Measurements from ENCODE around the gene ZDHHC13.
"Not testable (repeated sequence)": the region's sequence is repeated elsewhere in the genome, so short reads cannot be mapped to it uniquely, and the experiment has no call there.

The ZDHHC13 gene

DNA sequence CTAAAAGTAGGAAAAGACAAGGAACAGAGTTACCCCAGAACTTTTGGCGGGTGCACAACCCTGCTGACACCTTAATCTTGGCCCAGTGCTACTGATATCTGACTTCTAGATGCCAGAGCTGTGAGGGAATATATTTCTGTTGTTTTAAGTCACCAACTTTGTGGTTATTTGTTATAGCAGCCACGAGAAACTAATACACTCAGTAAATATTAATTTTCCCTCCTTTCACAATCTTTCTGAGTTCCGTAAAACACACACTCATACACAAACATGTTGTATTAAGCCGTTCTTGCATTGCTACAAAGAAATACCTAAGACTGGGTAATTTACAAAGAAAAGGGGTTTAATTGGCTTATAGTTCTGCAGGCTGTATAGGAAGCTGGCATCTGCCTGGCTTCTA is 16.1 kb upstream of the ZDHHC13 start:
- no peak for DNase-seq

DNA sequence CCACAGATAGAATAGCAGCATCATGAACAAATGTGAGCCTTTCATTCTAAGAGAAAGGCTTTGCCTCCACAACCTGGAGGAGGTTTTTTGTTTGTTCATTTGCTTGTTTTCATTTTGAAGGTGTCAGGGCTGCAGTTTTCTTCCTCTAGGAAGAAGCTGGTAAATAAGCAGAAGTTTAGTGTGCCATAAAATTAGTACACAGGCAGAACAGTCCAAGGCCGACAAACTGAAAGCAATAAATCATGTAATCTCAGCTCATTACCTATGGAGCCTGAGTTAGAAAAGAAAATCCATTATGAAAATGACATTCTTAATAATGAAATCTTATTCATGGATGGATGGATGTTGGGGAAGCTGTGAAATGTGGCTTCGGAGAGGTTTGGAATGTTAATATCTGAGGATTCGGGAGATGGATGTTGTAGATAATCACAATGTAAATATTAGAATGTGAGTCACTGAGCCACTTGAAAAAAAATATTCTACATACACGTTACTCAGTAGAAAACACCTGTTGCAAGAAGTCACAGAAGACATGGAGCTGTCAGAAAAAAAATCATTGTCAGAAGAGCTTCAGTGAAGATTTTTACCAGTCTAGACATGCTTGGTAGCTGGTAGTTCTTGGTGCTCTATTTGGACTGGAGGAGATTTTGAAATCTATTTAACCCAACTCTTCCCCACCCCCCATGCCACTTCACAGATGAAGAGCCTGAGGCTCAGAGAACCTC is 15.0 kb upstream of the ZDHHC13 start:
- no peak for DNase-seq

DNA sequence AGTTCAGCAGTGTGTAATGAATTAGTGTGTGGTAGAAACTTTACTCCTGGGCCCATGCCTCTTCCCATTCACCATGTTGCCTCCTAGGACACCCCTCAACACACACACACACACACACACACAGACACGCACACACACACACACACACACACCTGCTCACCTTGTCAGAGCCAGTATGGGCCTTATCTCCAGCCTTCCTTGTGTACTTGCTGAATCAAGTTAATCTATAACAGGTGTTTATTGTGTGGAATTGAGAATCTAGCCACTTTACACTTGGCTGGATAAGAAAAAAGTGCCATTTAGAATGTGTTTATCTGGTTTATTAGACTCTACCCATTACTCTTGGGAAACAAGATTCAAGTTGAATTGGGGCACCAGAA is 14.5 kb upstream of the ZDHHC13 start:
- no peak for DNase-seq

DNA sequence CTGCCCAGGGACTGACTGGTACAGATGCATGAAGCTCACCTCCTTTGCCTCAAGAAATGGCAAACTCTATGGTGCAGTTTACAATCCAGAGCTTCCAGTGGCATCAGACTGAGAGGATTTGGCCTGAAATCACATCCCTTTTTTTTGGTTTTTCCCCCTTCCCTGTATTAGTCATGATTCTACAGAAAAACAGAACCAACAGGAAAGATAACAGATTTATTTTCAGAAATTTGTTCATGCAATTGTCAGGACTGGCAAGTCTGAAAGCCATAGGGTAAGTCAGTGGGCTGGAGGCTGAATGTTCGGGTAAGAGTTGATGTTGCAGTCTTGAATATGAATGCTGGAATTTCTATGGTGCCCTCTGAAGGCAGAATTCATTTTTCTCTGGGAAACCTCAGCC is 12.0 kb upstream of the ZDHHC13 start:
- no peak for DNase-seq

DNA sequence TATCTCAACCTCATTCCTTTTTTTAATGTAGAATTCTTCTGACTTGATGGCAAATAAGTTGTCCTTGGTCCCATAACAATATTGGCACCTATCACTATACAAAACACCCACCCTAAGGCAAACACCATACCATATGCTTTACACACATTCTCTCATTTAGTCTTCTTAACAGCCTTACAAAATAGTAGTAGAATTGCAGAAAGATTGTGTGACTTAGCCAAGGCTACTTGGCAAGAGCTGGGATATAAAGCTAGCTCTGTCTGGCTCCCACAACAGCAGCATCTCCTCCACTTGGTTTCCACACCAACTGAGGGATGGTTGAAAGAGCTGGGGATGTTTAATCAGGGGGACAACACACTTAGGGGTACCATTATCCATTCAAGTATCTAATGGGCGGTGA is 9.8 kb upstream of the ZDHHC13 start:
- no peak for DNase-seq

DNA sequence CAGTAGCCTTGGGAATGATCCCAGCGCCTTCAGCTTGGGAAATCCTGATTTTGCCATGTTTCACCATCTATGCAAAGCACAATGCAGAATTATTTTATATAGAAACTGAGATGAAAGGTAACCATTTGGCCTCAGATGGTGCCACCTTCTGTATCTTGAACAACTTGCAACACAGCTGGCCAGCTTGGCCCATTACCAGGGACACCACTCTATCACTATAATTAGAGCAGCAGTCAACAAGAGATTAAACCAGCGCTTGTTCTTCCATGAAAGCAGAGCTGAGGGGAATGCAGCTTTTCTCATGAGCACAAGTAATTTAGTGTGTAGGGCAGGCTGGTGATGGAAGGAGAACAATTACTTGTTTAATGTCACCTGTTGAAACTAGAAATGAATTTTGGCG is 6.7 kb upstream of the ZDHHC13 start:
- DNase-seq: no peak

DNA sequence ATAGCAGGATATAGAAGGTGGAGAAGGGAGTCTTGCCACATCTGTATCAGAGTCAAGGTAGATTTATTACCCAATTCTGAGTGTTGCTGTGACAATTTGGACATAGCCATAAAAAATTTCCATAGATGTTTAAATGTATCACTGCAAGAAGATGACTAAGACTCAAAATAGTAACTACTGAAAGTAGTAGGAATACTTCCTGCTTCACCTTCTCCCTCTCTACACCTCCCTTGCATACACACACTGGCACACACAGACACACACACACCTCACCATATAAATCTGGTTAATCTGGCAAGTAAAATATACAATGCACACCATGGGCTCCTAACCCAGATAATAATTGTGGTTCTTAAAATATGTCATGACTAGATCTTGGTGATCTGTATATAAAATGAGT is 5.2 kb upstream of the ZDHHC13 start:
- no peak for DNase-seq

DNA sequence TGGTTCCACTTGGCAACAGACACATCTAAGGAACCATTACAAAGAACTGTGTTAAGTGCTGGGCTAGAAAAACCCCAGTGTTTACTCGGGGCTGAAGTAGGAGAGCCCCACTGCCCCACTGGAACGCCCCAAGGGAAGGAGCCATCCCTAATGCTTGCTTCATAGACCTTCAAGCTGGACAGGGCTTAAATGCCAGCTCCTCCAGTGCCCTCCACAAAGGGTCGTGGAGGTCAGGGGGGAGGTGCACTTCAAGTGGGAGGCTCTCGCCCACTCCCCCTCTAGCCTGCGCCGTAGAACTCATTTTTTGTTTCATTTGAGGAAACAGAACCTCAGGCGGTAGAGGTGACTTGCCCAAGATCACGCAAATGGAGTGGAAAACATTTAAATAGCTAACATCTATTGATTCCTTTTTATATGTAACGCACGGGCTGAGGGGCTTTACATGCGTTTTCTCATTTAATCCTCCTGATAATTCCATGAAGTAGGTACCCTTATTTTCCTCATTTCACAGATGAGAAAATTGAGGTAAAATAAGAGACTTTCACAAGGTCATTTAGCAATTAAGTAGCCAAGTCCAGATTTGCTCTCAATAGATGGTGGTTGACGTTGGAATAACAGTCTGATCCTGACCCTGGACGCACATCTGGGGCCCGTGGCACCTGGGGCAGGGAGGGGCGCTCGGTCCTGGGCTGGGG is 545 bp upstream of the ZDHHC13 start:
- DNase-seq: no peak

DNA sequence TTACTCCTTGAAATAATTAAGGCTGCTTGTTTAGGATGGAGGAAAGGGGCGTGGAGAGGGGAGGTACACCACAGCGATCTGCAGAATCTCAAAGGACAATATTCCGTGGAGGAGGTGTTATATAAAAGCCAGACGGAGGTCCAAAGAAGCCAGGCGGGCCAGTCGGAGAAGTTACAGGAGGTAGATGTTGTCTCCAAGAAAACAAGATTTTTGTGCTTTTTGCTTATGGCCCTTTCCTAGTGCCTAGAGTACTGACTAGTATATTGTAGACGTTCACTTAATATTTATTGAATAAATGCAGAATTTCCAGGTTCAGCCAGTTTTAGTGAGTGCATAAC is 761 bp downstream of the ZDHHC13 start:
- DNase-seq: no peak

DNA sequence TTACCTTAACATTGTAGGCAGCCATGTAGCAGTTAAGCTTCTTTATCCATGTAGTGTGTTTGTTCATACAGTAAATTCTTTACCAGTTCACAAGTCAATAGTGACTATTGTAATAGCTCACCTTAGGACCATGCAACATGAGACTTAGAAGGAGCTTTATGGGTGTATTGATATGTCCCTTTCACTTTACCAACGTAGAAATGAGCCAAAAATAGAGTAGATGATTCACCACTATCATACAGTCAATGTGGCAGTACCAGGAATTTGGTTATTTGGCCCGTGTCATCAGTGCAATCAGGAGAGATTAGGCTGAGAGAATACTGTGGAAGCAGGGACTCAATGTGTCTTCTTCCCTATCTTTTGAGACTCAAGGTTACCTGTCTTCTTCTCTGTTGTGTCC is 4.7 kb downstream of the ZDHHC13 start:
- DNase-seq: peak; percentile 33

DNA sequence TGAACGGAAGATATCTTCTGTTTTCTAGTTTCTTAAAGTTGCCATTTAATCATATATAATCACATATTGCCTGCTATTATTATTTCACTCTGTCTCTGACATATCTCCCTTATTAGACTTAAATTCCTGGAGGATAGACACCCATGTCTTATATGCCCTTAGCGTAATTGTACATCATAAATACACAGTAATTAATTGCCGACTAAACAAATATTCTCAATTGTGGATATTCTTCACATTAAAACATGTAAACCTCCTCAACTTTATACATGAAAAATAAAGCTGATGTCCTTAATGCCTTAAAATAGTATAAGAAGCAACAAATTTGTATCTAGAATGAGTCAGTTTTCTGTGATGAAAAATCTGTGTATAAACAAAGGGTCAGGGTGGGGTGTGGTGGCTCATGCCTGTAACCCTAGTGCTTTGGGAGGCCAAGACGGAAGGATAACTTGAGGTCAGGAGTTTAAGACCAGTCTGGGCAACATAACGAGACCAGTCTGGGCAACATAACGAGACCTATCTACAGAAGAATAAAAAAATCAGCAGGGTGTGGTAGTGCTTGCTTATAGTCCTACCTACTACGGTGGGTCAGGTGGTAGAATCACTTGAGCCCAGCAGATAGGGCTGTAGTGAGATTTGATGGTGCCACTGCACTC is 6.1 kb downstream of the ZDHHC13 start:
- DNase-seq: no peak

DNA sequence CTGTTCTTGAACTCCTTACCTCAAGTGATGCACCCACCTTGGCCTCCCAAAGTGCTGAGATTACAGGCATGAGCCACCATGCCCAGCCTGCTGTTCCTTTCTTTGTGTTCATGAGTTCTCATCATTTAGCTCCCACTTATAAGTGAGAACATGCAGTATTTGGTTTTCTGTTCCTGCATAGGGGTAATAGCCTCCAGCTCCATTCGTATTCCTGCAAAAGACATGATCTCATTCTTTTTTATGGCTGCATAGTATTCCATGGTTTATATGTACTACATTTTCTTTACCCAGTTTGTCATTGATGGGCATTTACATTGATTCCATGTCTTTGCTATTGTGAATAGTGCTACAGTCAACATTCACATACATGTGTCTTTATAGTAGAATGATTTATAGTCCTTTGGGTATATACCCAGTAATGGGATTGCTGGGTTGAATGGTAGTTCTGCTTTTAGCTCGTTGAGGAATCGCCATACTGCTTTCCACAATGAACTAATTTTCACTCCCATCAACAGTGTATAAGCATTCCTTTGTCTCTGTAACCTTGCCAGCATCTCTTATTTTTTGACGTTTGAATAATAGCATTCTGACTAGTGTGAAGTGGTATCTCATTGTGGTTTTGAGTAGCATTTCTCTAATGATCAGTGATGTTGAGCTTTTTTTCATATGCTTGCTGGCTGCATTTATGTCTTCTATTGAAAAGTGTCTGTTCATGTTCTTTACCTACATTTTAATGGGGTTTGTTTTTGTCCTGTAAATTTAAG is 9.8 kb downstream of the ZDHHC13 start:
- not testable (repeated sequence) for DNase-seq

DNA sequence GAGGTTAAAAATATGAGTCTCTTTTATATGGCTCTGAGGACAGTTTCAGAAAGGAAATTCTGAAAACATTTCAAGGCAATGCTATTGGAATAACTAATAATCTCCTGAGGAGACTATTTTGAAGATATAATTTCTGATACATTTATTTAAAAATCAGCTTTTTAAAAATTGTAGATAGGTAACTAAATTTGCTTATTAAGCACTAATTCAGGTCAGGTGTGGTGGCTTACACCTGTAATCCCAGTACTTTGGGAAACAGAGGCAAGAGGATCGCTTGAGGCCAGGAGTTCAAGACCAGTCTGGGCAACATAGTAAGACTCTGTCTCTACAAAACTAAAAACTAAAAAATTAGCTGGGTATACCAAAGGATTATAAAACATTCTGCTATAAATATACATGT is 17.0 kb downstream of the ZDHHC13 start:
- no peak for DNase-seq

DNA sequence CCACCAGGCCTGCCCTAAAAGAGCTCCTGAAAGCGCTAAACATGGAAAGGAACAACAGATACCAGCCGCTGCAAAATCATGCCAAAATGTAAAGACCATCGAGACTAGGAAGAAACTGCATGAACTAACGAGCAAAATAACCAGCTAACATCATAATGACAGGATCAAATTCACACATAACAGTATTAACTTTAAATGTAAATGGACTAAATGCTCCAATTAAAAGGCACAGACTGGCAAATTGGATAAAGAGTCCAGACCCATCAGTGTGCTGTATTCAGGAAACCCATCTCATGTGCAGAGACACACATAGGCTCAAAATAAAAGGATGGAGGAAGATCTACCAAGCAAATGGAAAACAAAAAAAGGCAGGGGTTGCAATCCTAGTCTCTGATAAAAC is 19.9 kb downstream of the ZDHHC13 start:
- DNase-seq: not testable (repeated sequence)

DNA sequence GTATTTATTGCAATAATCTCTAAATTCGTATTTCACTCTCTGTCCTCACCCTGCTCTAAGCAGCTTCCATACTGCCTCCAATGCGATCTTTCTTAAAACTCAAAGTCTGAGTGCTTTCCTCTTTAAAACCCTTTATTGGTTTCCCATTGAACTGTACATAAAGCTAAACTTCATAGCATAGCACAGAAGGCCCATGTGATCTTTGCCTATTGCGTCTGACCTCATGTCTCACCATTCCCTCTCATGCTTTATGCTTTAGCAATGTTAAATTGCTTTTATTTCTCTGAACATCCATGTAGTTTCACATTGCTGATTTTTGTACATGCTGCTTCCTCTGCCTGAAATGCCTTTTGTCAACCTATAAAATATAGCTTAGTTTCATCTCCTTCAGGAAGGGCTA is 28.4 kb downstream of the ZDHHC13 start:
- DNase-seq: no peak

DNA sequence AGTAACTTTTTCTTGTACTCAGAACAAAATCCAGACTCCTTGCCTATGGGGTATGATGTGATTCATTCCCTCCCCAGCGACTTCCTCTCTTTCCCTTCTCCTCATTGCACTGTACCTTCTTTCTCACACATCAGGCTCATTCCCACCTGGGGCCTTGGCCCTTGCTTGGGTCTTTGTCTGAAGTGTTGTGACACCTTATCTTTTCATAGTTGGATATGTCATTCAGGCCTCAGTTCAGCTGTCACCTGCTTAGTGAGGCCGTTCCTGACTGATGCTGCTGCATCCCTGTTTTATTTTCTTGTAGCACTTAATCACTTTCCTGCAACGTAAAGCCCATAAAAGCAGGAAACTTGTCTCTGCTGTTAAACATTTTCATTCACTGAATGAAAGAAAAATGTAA is 39.9 kb downstream of the ZDHHC13 start:
- DNase-seq: no peak

DNA sequence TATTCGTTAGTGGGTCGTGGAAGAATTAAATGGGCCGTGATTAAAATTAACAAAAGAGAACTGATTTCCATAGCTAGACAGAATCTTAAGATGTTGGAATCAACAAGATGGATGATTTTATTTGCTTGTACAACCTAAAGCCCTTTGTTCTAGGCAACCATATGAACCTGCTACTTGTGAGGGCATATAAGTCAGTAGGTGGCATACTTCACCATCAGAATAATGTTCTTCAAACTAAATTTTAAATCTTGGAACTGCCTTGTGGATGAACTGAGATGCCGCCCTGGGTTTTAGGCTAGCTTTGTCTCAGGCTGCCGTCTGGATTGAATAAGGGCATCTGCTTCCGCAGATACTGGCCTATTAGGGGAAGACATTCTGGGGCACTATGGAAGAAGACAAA is 43.9 kb downstream of the ZDHHC13 start:
- no peak for DNase-seq

DNA sequence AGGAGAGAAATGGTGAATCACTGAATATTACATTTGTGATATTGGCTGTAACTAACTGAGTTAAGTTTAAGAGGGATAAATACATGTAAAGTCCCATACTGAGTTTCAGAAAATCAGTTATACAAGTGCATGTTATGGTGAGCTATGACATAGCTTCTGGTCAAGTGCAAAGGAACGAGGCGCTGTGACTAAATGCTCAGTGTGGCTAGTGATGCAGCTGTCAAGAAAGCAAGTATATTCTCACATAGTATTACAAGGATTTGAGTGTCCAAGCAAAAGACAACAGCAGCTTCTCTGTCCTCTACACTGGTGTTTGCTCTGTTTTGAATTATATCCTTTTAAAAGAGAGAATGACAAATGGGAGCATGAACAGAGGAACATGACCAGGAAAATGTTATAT is 44.7 kb downstream of the ZDHHC13 start:
- no peak for DNase-seq

DNA sequence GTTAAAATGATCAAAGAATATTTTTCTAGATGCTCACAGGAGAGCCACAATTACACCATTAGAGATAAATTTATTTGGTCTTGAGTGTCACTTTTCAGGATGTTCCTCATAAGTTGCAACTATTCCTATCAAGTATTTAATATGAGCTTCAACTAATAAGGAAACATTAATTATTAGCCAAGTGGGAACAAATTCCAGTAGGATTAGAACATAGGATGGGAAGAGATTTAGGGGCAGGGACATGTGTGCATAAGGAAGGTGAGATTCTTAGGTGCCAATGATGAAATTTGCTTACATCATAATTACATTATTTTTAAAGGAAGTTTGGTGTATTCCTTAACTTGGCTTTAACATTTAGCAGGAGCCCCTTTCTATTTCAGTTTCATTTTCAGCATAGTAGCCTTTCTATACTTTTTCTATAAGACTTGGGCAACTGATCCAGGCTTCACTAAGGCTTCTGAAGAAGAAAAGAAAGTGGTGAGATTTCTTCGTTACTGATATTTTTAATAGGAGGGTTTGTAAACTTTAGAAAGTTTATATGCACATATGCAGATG is 46.1 kb downstream of the ZDHHC13 start:
- DNase-seq: no peak

DNA sequence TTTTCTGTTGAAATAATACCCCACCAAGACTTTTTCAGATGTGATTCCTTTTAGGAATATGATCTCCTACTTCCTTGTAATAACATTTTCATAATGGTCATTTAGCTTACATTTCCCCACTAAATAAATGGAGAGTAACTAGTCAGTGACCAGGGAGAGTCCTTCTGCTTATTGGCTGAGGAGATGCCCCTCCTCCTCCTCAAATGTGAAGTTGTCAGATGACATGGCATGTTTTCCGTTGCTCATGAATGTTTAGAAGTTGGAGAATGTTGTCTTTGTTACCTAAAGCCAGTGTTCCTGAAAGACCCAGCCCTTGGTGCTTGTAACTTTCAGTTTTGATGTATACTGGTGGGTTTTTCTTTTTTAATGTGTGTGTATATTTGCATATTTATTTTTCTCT is 46.6 kb downstream of the ZDHHC13 start:
- no peak for DNase-seq

DNA sequence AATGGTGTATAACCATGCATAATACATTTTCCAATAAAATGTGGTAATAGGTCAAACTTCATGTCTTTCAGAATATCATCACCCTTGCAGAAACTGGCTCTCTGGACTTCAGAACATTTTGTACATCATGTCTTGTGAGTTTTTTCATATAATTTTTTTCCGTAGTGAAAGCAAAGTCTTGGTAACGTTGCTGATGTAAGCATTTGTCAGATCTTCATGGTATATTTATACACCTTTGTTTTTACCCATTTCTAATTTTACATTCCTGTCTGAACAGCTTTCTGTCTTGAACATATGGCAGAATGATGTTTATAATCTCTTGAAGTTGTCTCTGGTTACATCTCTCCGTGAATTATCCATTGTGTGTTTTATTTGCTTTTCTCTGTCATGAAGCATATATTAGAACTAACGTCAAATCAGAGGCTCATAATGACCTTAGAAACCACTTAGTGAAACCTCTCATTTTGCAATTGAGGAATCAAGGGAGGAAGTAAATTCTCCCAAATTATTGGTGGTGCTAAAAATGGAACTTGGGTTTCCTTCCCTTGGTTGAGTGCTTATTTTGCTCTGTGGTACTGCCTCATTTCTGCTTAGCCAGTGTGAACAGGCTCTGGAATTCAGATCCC is 47.4 kb downstream of the ZDHHC13 start:
- no peak for DNase-seq

DNA sequence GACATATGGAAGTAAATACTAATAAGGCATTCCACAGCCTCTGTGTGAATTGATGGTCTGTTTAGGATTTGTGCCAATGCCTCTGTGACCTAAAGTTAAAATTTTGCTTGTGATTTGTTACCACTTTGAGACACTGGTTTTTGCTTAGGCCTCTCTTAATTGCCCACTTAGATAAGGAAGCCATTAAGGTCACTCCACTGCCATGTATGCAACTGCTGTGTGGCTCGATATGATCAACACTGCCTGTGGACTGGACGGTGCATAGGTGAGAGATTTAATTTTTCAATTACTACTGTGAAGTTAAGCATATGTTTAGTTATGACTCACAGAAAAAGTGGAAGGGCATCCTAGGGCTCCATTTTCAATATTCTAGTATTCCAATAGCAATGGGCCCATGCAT is 47.9 kb downstream of the ZDHHC13 start:
- DNase-seq: no peak

DNA sequence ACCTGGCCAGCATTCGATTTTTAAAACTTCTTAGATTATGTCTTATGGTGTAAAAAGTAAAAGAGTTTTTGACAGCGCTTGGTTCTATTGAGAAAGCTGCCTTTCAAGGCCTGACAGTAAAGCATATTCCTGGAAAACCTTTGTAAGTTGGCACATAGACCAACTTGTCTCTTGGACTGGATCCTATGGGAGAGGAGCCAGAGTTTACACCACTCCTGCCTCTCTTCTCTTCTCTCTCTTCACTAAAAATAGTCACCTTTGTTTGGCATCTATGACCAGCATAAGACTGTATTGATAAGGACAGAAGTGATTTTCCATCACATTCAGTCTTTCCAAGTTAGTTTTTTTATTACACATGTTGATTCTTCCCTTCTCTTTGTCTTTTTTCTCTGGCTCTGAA is 51.1 kb downstream of the ZDHHC13 start:
- DNase-seq: no peak

Measured in activated CD4-positive, alpha-beta T cell treated with anti-CD3 and anti-CD28 coated beads, Interleukin-2, amount 50 U/mL, for 16 hours (primary cell).